ENCODE measurements around the gene MEX3A.
A peak's percentile ranks its signal among the peaks of the same experiment; 100 is the strongest.

MEX3A gene

DNA sequence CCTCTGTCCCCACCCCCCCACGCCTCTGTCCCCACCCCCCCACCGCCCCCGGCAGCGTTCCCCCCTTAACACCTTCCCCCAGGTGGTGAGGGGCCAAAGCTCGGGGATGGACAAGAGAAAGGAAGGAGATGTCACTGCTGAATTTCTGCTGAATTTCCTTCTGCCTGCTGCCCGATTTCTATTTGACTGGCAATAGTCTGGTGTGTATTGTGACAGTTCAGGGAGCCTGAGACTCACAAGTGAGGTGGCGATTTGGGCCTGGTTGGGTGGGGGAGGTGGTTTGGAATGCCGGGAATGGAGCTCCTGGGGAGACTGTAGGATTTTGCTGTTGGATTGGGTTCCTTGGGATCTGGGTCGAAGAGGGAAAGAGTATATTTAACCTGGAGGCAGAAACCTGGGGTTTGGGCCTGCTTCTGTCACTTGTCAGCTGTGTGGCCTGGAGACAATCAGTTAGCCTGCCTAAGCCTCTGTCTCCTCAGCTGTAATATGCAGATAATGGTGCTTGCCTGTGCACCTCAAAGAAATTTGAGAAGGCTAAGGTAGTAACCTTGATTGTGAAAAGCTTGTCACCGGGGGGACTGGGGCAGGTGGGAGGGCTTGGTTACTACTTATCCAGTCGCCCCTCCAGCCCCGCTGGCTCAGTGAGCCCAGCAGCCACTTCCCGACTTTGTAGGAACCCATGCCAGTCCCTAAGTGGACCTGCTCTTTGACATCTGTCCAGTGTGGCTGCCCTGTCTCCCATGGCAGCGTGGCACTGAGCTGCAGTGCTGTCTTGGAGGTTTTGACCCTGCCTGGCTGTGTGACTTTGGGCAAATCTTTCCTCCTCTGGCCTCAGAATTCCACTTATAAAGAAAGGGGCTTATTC lies 24.6 kb upstream of the MEX3A start:
- Histone ChIP-seq H3K9ac (ENCODE audit: low read length) (no peak overlapping the region), H3K27me3 (ENCODE audit: insufficient read depth, low read length) (peaks cover 9% of the 10 kb centered on the region), H4K20me1 (ENCODE audit: insufficient read depth, low read length) (no peaks in the 10 kb centered on the region), H3K4me3 (ENCODE audit: low read depth, low read length, poor library complexity, severe bottlenecking) (no peak overlapping the region), H3K79me2 (ENCODE audit: insufficient read depth, low read length) (no peaks in the 10 kb centered on the region), H3F3A (ENCODE audit: insufficient read depth, low read length) (peaks cover 2% of the 10 kb centered on the region; the same call in 1 of the 2 replicates), H3K4me2 (ENCODE audit: low read length) (no peak overlapping the region; the same call in 1 of the 2 replicates), H2AFZ (ENCODE audit: low read length) (no peak overlapping the region), H3K36me3 (ENCODE audit: insufficient read depth, low read length) (no peaks in the 10 kb centered on the region), H3K9me2 (ENCODE audit: low read depth, low read length) (no peaks in the 10 kb centered on the region), H3K9me3 (ENCODE audit: low read length) (no peaks in the 10 kb centered on the region), H3K27ac (ENCODE audit: low read depth, low read length, poor library complexity, severe bottlenecking) (peak overlapping the region; percentile 19), H3K4me1 (ENCODE audit: insufficient read depth, low read length, severe bottlenecking) (peaks cover 15% of the 10 kb centered on the region)
- TF ChIP-seq, protein P1, sequence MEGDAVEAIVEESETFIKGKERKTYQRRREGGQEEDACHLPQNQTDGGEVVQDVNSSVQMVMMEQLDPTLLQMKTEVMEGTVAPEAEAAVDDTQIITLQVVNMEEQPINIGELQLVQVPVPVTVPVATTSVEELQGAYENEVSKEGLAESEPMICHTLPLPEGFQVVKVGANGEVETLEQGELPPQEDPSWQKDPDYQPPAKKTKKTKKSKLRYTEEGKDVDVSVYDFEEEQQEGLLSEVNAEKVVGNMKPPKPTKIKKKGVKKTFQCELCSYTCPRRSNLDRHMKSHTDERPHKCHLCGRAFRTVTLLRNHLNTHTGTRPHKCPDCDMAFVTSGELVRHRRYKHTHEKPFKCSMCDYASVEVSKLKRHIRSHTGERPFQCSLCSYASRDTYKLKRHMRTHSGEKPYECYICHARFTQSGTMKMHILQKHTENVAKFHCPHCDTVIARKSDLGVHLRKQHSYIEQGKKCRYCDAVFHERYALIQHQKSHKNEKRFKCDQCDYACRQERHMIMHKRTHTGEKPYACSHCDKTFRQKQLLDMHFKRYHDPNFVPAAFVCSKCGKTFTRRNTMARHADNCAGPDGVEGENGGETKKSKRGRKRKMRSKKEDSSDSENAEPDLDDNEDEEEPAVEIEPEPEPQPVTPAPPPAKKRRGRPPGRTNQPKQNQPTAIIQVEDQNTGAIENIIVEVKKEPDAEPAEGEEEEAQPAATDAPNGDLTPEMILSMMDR (IDR thresholded peaks at IDR 0.05; ENCODE audit: low read length), result no peak
- no peak for TF ChIP-seq EZH2 (IDR thresholded peaks at IDR 0.05; ENCODE audit: borderline replicate concordance, low read length)

DNA sequence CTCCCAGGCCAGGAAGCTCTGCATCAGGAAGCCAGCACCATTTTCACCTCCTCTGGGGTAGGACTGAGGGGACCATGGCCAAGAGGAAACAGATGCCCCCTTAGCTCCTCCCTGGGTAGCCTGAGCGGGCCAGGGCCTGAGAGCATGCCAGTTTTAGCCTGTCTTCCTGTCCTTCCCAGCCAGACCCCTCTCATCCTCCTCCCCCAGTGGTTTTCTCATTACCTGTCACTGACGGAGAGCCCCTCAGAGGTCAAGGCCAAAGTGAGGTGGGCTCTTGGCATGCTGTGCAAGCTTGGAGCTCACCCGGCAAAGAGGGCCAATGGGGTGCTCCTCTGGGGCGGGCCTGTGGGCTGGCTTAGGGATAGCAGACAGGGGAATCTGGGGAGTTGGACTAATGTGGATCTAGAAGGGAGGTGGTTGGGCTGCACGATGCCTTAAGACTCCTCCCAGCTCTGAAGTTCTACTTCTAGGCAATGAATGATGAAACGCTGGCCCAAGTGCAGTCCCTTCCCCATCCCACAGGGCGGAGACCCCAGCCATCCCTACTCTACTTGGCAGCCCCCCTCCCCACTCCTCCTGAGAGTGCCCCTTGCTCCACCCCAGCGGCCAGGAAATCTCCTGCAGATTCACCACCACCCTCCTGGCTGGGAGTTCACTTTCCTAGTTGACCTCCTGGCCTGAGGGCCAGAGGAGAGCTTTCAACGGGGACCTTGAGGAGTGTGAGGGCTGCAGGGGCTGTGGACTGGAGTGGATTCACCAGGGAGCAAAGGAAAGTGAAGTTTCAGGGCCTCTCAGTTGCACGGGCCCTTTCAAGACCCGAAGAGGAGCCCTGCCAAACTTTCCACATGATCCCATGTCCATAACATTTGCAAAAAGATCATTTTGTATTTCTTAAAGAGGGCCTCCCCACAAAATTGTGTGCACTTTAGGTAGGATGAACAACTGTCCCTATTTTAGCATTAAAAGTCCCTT lies 22.9 kb upstream of the MEX3A start:
- no peak overlapping the region for H3K27ac ChIP-seq (ENCODE audit: low read depth, low read length, poor library complexity, severe bottlenecking)
- peak overlapping the region; percentile 68 for H3K9ac ChIP-seq (ENCODE audit: low read length)
- no peak overlapping the region for H2AFZ ChIP-seq (ENCODE audit: low read length)
- H3K4me3 ChIP-seq (ENCODE audit: low read depth, low read length, poor library complexity, severe bottlenecking), result peak overlapping the region; percentile 57
- peak overlapping the region; percentile 72 for H3K4me2 ChIP-seq (ENCODE audit: low read length)
- no peaks in the 10 kb centered on the region for H3K79me2 ChIP-seq (ENCODE audit: insufficient read depth, low read length)
- H3K9me3 ChIP-seq (ENCODE audit: low read length), result no peaks in the 10 kb centered on the region
- no peaks in the 10 kb centered on the region for H4K20me1 ChIP-seq (ENCODE audit: insufficient read depth, low read length)
- TF ChIP-seq, protein P1 (IDR thresholded peaks at IDR 0.05; ENCODE audit: low read length), result no peak
- TF ChIP-seq EZH2 (IDR thresholded peaks at IDR 0.05; ENCODE audit: borderline replicate concordance, low read length), result no peak
- H3F3A ChIP-seq (ENCODE audit: insufficient read depth, low read length), result peaks cover 2% of the 10 kb centered on the region; the same call in 1 of the 2 replicates
- H3K9me2 ChIP-seq (ENCODE audit: low read depth, low read length), result no peaks in the 10 kb centered on the region
- H3K4me1 ChIP-seq (ENCODE audit: insufficient read depth, low read length, severe bottlenecking), result peaks cover 15% of the 10 kb centered on the region
- peaks cover 9% of the 10 kb centered on the region for H3K27me3 ChIP-seq (ENCODE audit: insufficient read depth, low read length)
- no peaks in the 10 kb centered on the region for H3K36me3 ChIP-seq (ENCODE audit: insufficient read depth, low read length)

DNA sequence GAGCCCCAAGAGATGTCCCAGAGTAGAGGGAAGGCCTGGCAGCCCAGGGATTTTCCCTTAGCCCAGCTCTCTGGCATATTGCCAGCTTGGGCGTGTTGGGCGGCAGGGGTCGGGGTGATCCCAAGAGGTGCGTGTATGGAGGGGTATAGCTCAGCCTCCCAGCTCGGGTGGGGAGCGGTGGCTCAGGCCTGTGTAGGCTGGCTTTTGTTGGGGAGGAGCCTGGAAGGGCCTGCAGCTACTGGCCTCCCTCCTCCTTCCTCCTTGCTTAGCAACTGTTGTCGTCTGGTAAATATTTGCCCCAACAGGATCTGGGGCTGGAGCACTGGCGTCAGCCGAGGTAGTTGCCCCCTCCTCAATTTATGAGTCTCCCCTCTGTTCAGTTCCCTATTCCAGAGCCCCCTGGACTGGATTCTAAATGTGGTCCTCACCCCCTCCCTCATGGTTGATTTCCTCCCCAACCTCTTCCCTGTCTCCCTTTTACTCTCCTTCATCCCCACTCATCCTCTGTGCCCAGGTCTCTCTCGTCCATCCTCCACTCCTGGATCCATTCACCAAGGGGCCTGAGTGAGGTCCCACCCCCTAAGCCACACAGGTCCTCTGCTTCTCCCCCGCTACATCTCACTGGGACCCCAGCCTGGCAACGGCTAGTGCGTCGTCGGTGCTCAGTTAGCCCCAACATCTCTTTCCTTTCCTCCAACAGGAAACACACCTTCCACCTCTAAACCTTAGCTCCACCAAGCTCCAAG lies 22.0 kb upstream of the MEX3A start:
- Histone ChIP-seq H3F3A (ENCODE audit: insufficient read depth, low read length) (peaks cover 2% of the 10 kb centered on the region; the same call in 1 of the 2 replicates), H3K27ac (ENCODE audit: low read depth, low read length, poor library complexity, severe bottlenecking) (no peak overlapping the region), H3K36me3 (ENCODE audit: insufficient read depth, low read length) (no peaks in the 10 kb centered on the region), H3K4me1 (ENCODE audit: insufficient read depth, low read length, severe bottlenecking) (peaks cover 15% of the 10 kb centered on the region), H3K9me2 (ENCODE audit: low read depth, low read length) (no peaks in the 10 kb centered on the region), H3K9ac (ENCODE audit: low read length) (no peak overlapping the region), H3K4me2 (ENCODE audit: low read length) (no peak overlapping the region), H3K9me3 (ENCODE audit: low read length) (no peaks in the 10 kb centered on the region), H3K27me3 (ENCODE audit: insufficient read depth, low read length) (peaks cover 9% of the 10 kb centered on the region), H3K79me2 (ENCODE audit: insufficient read depth, low read length) (no peaks in the 10 kb centered on the region), H4K20me1 (ENCODE audit: insufficient read depth, low read length) (no peaks in the 10 kb centered on the region), H3K4me3 (ENCODE audit: low read depth, low read length, poor library complexity, severe bottlenecking) (no peak overlapping the region), H2AFZ (ENCODE audit: low read length) (no peak overlapping the region)
- TF ChIP-seq EZH2 (IDR thresholded peaks at IDR 0.05; ENCODE audit: borderline replicate concordance, low read length), result no peak
- TF ChIP-seq, protein P1 (IDR thresholded peaks at IDR 0.05; ENCODE audit: low read length), result no peak
